ENCODE data around the gene ATXN1.
A peak's percentile ranks its signal among the peaks of the same experiment; 100 is the strongest.

The ATXN1 gene

GRCh38 chr6:16486661-16487060, 274.6 kb downstream of the ATXN1 start:
- no peak overlapping the region for H3K4me3 ChIP-seq (replicated peaks; ENCODE audit: low read depth, low read length)

GRCh38 chr6:16483315-16483875, 277.9 kb downstream of the ATXN1 start:
- no peak overlapping the region for H3K4me3 ChIP-seq (replicated peaks; ENCODE audit: low read depth, low read length)
- no peaks in the 10 kb centered on the region for H3K27me3 ChIP-seq (replicated peaks; ENCODE audit: control insufficient read depth, insufficient read depth, low read length)
- no peak for DNase-seq (ENCODE audit: extremely low read depth, insufficient read length)
- no peaks in the 10 kb centered on the region; the same call in 1 of the 2 replicates for H3K36me3 ChIP-seq (ENCODE audit: control insufficient read depth, insufficient read depth, low read length)
- no peak for TF ChIP-seq CTCF (IDR thresholded peaks at IDR 0.05; ENCODE audit: insufficient read depth, low read length, poor library complexity, severe bottlenecking)

More at GRCh38 chr6:16486661-16487060, 274.6 kb downstream of the ATXN1 start:
- H3K36me3 ChIP-seq (ENCODE audit: control insufficient read depth, insufficient read depth, low read length) = no peaks in the 10 kb centered on the region; the same call in 1 of the 2 replicates
- TF ChIP-seq CTCF (IDR thresholded peaks at IDR 0.05; ENCODE audit: insufficient read depth, low read length, poor library complexity, severe bottlenecking) = no peak
- DNase-seq (ENCODE audit: extremely low read depth, insufficient read length) = no peak
- no peaks in the 10 kb centered on the region for H3K27me3 ChIP-seq (replicated peaks; ENCODE audit: control insufficient read depth, insufficient read depth, low read length)

- no peak for TF ChIP-seq CTCF (IDR thresholded peaks at IDR 0.05; ENCODE audit: insufficient read depth, low read length, poor library complexity, severe bottlenecking)
- H3K4me3 ChIP-seq (replicated peaks; ENCODE audit: low read depth, low read length) = no peak overlapping the region
- H3K36me3 ChIP-seq (ENCODE audit: control insufficient read depth, insufficient read depth, low read length) = no peaks in the 10 kb centered on the region; the same call in 1 of the 2 replicates
- H3K27me3 ChIP-seq (replicated peaks; ENCODE audit: control insufficient read depth, insufficient read depth, low read length) = no peaks in the 10 kb centered on the region
- no peak for DNase-seq (ENCODE audit: extremely low read depth, insufficient read length)
These were observed 278.5 kb downstream of the ATXN1 start for GRCh38 chr6:16482702-16483314.

- no peak for TF ChIP-seq CTCF (IDR thresholded peaks at IDR 0.05; ENCODE audit: insufficient read depth, low read length, poor library complexity, severe bottlenecking)
- DNase-seq (ENCODE audit: extremely low read depth, insufficient read length) = peak; percentile 51
- H3K4me3 ChIP-seq (replicated peaks; ENCODE audit: low read depth, low read length) = no peak overlapping the region
- no peaks in the 10 kb centered on the region for H3K27me3 ChIP-seq (replicated peaks; ENCODE audit: control insufficient read depth, insufficient read depth, low read length)
- H3K36me3 ChIP-seq (ENCODE audit: control insufficient read depth, insufficient read depth, low read length) = no peaks in the 10 kb centered on the region; the same call in 1 of the 2 replicates
These were observed 279.4 kb downstream of the ATXN1 start for GRCh38 chr6:16481697-16482399.

GRCh38 chr6:16480763-16481560, 280.3 kb downstream of the ATXN1 start:
- Histone ChIP-seq H3K36me3 (ENCODE audit: control insufficient read depth, insufficient read depth, low read length) (no peaks in the 10 kb centered on the region; the same call in 1 of the 2 replicates), H3K27me3 (replicated peaks; ENCODE audit: control insufficient read depth, insufficient read depth, low read length) (no peaks in the 10 kb centered on the region), H3K4me3 (replicated peaks; ENCODE audit: low read depth, low read length) (no peak overlapping the region)
- no peak for DNase-seq (ENCODE audit: extremely low read depth, insufficient read length)
- no peak for TF ChIP-seq CTCF (IDR thresholded peaks at IDR 0.05; ENCODE audit: insufficient read depth, low read length, poor library complexity, severe bottlenecking)
